Measurements from ENCODE around the gene THYN1. TPM values are rescaled to one million over a fixed set of nuclear protein-coding genes. Genes with fewer than 3 reads are reported as not detected.

THYN1 gene
- total RNA-seq, 1 experiment from 2014 or later = 33.4 TPM

DNA sequence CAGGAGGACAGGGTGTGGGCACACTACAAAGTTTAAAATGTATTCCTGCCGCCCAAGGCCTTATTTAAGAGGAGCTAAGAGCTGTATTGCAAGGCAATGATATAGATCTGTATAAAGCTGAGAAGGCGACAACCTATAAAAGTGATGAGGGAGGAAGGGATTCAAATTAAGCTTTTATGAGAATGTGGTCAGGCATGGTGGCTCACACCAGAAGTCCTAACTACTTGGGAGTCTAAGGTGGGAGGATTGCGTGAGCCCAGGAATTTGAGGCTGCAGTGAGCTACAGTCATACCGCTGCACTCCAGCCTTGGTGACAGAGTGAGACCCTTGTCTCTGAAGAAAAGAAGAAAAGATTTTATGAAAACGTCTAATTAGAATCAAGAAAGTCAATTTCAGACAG lies 13.3 kb upstream of the THYN1 start:
- BruUV-seq (replicated peaks) = no TSS peak
- CTCF ChIA-PET = interaction anchor here (0.6 to 2.4 kb wide), 5 partner anchors 10 to 319 kb away, joined by 3 to 9 read pairs (median 4); partner anchors contain the start of gene ACAD8
- peak overlapping the region; percentile 76 for H3K27ac Mint-ChIP-seq (ENCODE audit: low read depth, unreplicated experiment)
- POLR2A ChIA-PET = interaction anchor here (1.1 to 1.4 kb wide), 3 partner anchors 13 to 42 kb away, joined by 3 to 6 read pairs (median 5); partner anchors contain the start of genes ACAD8, NCAPD3, THYN1 and VPS26B
- no peaks in the 10 kb centered on the region for H3K9me3 Mint-ChIP-seq (ENCODE audit: unreplicated experiment)
- TF ChIP-seq, protein P1, sequence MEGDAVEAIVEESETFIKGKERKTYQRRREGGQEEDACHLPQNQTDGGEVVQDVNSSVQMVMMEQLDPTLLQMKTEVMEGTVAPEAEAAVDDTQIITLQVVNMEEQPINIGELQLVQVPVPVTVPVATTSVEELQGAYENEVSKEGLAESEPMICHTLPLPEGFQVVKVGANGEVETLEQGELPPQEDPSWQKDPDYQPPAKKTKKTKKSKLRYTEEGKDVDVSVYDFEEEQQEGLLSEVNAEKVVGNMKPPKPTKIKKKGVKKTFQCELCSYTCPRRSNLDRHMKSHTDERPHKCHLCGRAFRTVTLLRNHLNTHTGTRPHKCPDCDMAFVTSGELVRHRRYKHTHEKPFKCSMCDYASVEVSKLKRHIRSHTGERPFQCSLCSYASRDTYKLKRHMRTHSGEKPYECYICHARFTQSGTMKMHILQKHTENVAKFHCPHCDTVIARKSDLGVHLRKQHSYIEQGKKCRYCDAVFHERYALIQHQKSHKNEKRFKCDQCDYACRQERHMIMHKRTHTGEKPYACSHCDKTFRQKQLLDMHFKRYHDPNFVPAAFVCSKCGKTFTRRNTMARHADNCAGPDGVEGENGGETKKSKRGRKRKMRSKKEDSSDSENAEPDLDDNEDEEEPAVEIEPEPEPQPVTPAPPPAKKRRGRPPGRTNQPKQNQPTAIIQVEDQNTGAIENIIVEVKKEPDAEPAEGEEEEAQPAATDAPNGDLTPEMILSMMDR (IDR thresholded peaks at IDR 0.05; ENCODE audit: unreplicated experiment) = no peak
- peak overlapping the region; percentile 7 for H3K4me3 Mint-ChIP-seq (ENCODE audit: unreplicated experiment)
- DNase-seq (ENCODE audit: unreplicated experiment) = no peak
- H3K27me3 Mint-ChIP-seq (ENCODE audit: insufficient read depth, unreplicated experiment) = no peaks in the 10 kb centered on the region
- H3K4me1 Mint-ChIP-seq (ENCODE audit: insufficient read depth, unreplicated experiment) = peaks cover 22% of the 10 kb centered on the region
- peaks cover 14% of the 10 kb centered on the region for H3K36me3 Mint-ChIP-seq (ENCODE audit: insufficient read depth, unreplicated experiment)
- intact Hi-C loops (cut with micrococcal nuclease) = no loop called here

DNA sequence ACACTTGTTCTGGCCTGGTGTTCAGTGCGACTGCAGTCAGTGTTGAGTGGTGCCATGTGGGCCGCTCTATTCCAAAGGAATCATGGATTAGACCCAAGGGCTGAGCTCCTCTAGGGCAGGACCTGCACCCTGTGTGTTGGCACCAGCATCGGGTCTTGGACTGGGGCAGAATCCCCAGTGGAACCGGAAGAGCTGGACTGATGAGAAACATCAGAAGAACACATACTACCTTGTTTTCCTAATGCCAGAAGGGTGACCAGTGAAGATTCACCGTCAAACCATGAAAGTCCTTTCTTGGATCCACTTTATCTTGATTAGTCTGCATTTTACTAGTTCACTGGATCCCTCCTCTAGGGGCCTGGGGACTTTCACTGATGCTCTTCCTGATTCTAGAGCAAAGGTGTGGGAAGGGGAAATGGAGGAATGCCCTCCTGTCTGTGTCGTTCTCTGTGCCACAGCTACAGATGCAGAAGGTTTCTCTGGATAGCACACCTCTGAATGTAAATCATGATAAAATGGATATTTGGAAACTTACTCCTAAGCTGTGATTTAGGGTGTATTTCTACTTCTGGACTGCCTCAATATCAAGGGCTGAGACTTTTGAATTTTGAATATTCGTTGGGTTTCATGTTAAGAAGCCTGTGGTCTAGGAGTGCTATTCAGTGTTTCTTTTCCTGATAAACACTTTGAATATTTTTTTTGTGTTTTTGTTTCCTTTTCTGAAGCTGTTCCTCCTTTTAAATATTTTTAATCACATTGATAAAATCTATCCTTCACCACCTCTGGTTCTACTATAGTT lies 12.0 kb upstream of the THYN1 start:
- DNase-seq (ENCODE audit: unreplicated experiment) = no peak
- Mint-ChIP-seq H3K4me3 (ENCODE audit: unreplicated experiment) (no peak overlapping the region), H3K27me3 (ENCODE audit: insufficient read depth, unreplicated experiment) (no peaks in the 10 kb centered on the region), H3K9me3 (ENCODE audit: unreplicated experiment) (no peaks in the 10 kb centered on the region), H3K36me3 (ENCODE audit: insufficient read depth, unreplicated experiment) (peaks cover 24% of the 10 kb centered on the region), H3K4me1 (ENCODE audit: insufficient read depth, unreplicated experiment) (peaks cover 17% of the 10 kb centered on the region), H3K27ac (ENCODE audit: low read depth, unreplicated experiment) (no peak overlapping the region)
- ChIA-PET CTCF (interaction anchor here (0.6 to 2.4 kb wide), 5 partner anchors 9 to 54 kb away, joined by 3 to 9 read pairs (median 3); partner anchors contain the start of gene ACAD8), POLR2A (interaction anchor here (0.9 kb wide), 1 partner anchor 11 kb away, joined by 5 read pairs; the partner anchor contains the start of gene ACAD8)
- TF ChIP-seq, protein P1 (IDR thresholded peaks at IDR 0.05; ENCODE audit: unreplicated experiment) = no peak
- intact Hi-C loops (cut with micrococcal nuclease) = no loop called here
- no TSS peak for BruUV-seq (replicated peaks)

DNA sequence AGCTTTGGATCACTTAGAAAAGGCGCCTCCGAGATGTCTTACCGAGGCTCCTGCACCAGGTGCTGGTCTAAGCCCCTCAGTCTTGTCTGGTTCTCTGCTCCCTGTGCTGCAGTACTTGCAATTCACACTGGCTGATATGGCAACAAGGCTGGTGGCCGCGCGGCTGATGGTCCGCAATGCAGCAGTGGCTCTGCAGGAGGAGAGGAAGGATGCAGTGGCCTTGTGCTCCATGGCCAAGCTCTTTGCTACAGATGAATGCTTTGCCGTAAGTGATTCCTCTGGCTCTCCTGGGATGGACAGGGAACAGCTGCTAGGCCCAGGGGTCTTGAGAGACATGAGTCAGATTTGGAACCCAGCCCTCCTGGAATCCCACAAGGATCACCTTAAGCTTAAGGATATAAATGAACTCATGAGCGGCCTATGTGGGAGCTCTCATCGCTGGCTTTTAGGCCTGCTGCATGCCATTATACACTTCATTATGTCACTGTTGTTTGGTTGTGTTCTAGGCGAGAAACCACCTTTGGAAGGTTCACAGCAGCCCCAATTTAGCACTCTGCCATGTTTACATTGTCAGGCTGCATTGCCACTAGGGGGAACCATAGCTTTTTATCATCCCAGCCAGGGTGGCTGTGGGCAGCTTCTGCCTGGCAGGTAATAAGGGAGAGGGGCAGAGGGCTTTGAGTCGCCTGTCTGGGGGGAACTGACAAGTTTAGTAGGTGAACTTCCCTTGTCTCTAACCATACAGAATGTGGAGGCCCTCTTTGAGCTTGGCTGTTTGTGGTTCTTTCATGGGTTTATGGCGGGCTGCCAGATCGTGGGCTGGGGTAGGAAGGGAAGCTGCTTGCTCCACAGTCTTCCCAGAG lies 8.7 kb upstream of the THYN1 start:
- intact Hi-C loops (cut with micrococcal nuclease) = no loop called here
- peaks cover 41% of the 10 kb centered on the region for H3K36me3 Mint-ChIP-seq (ENCODE audit: insufficient read depth, unreplicated experiment)
- TF ChIP-seq, protein P1 (IDR thresholded peaks at IDR 0.05; ENCODE audit: unreplicated experiment) = peak; percentile 48
- ChIA-PET POLR2A (interaction anchor here (0.8 kb wide), 1 partner anchor 37 kb away, joined by 5 read pairs; the partner anchor contains the start of genes NCAPD3 and VPS26B), CTCF (interaction anchor here (0.5 to 2.5 kb wide), 28 partner anchors 8 to 812 kb away, joined by 3 to 14 read pairs (median 3); no protein-coding TSS in a partner anchor)
- H3K4me3 Mint-ChIP-seq (ENCODE audit: unreplicated experiment) = no peak overlapping the region
- no peaks in the 10 kb centered on the region for H3K9me3 Mint-ChIP-seq (ENCODE audit: unreplicated experiment)
- no TSS peak for BruUV-seq (replicated peaks)
- no peaks in the 10 kb centered on the region for H3K27me3 Mint-ChIP-seq (ENCODE audit: insufficient read depth, unreplicated experiment)
- DNase-seq (ENCODE audit: unreplicated experiment) = peak; percentile 54
- peaks cover 8% of the 10 kb centered on the region for H3K4me1 Mint-ChIP-seq (ENCODE audit: insufficient read depth, unreplicated experiment)
- H3K27ac Mint-ChIP-seq (ENCODE audit: low read depth, unreplicated experiment) = no peak overlapping the region

All from MCF 10A (cell line).